Hepatocyte (in vitro differentiated cells): ENCODE measurements around the gene CSPG4. TPM values are rescaled to one million over a fixed set of nuclear protein-coding genes. Genes with fewer than 3 reads are reported as not detected.
"Not testable (repeated sequence)": the region's sequence is repeated elsewhere in the genome, so short reads cannot be mapped to it uniquely, and the experiment has no call there.

Experiments
- DNase-seq: peaks from one replicate; pipeline ENCODE4 v3.0.0-alpha.2; 2016; ENCODE audit warnings: low spot score
- H2AFZ ChIP-seq: fragments of 200-600 bp; sonication (generic); 2 replicates; pipeline ENCODE4 v1.6.0; 2016; ENCODE audit warnings: antibody characterized with exemption, mild to moderate bottlenecking
- H3K27ac ChIP-seq: fragments of 200-600 bp; sonication (generic); 2 replicates; pipeline ENCODE4 v1.5.1; 2016; ENCODE audit warnings: mild to moderate bottlenecking
- H3K27me3 ChIP-seq: fragments of 200-600 bp; sonication (generic); 2 replicates; pipeline ENCODE4 v1.6.1; 2016
- H3K36me3 ChIP-seq: fragments of 200-600 bp; sonication (generic); replicated peaks from 2 replicates; pipeline ENCODE4 v1.5.1; 2016; ENCODE audit warnings: low read depth; ENCODE audit not compliant: insufficient read depth
- H3K4me1 ChIP-seq: fragments of 200-600 bp; sonication (generic); 2 replicates; pipeline ENCODE4 v1.5.1; 2016; ENCODE audit warnings: mild to moderate bottlenecking, moderate library complexity; ENCODE audit not compliant: insufficient read depth
- H3K4me2 ChIP-seq: fragments of 200-600 bp; sonication (generic); 2 replicates; pipeline ENCODE4 v1.6.0; 2016
- H3K4me3 ChIP-seq: fragments of 200-600 bp; sonication (generic); 2 replicates; pipeline ENCODE4 v1.5.1; 2016; ENCODE audit warnings: mild to moderate bottlenecking
- H3K79me2 ChIP-seq: fragments of 200-600 bp; sonication (generic); 2 replicates; pipeline ENCODE4 v1.6.0; 2017; ENCODE audit warnings: mild to moderate bottlenecking
- H3K9me2 ChIP-seq: fragments of 200-600 bp; sonication (generic); replicated peaks from 2 replicates; pipeline ENCODE4 v1.6.0; 2017; ENCODE audit warnings: mild to moderate bottlenecking; ENCODE audit not compliant: insufficient read depth
- H3K9me3 ChIP-seq: fragments of 200-600 bp; sonication (generic); 2 replicates; pipeline ENCODE4 v1.5.1; 2016; ENCODE audit warnings: low read depth, mild to moderate bottlenecking
- H4K20me1 ChIP-seq: fragments of 200-600 bp; sonication (generic); 2 replicates; pipeline ENCODE4 v1.6.0; 2016; ENCODE audit warnings: mild to moderate bottlenecking; ENCODE audit not compliant: insufficient read depth, poor library complexity, severe bottlenecking
- EZH2 ChIP-seq: fragments of 200-600 bp; sonication (generic); IDR thresholded peaks from 2 replicates; pipeline ENCODE4 v1.6.1; 2016; ENCODE audit warnings: antibody characterized with exemption, mild to moderate bottlenecking, borderline replicate concordance
- EZH2phosphoT487 ChIP-seq: fragments of 200-600 bp; sonication (generic); IDR thresholded peaks from one replicate; pipeline ENCODE4 v1.6.1; 2018; ENCODE audit warnings: antibody characterized with exemption, mild to moderate bottlenecking, low read depth, moderate library complexity; ENCODE audit not compliant: unreplicated experiment, severe bottlenecking
- WGBS: methylation state at CpG from one replicate; pipeline ENCODE4 v1.1.6; 2016; ENCODE audit warnings: low lambda C conversion rate; ENCODE audit errors: missing lambda C conversion rate; 5-methylcytosine and 5-hydroxymethylcytosine counted together
- polyA plus RNA-seq: library from polyadenylated mRNA; unstranded; fragments of >200 nt; fragmentation: Nextera tagmentation; extraction: Ambion mirVana; gene quantifications from 2 replicates; pipeline ENCODE4 v1.2.1, GENCODE V29; 2016
- total RNA-seq: library from RNA; depleted of rRNA; stranded (reverse); fragments of >200 nt; gene quantifications from 2 replicates; pipeline ENCODE4 v1.2.3, GENCODE V29; 2014
- TF ChIP-seq, protein P1 (sequence below): fragments of 200-600 bp; sonication (generic); IDR thresholded peaks from 2 replicates; pipeline ENCODE4 v1.5.1; 2016; ENCODE audit warnings: antibody characterized with exemption, mild to moderate bottlenecking; ENCODE audit not compliant: poor library complexity

CSPG4 gene
- total and polyA plus RNA-seq, 2 experiments from 2014 or later: 6.4 to 7.8 TPM

DNA sequence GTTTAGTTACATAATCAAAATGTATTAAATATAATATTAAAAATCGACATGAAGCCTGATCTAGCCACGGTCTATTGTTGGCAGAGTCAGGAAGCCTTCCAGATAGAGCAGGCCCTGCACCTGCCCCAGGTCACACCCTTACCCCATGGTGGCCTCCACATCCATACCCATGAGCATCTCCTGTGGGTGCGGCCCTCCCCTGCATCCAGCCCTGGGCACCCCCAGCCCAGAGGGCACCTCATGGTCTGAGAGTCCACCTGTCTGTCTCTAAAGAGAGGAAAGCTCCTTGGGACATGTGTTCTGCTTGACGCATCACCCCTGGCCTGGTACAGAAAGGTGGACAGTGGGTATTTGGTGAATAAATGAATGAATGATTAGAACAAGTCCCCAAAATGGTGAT lies 37.2 kb upstream of the CSPG4 start:
- no peak for TF ChIP-seq EZH2
- no peak for TF ChIP-seq EZH2phosphoT487
- TF ChIP-seq, protein P1, sequence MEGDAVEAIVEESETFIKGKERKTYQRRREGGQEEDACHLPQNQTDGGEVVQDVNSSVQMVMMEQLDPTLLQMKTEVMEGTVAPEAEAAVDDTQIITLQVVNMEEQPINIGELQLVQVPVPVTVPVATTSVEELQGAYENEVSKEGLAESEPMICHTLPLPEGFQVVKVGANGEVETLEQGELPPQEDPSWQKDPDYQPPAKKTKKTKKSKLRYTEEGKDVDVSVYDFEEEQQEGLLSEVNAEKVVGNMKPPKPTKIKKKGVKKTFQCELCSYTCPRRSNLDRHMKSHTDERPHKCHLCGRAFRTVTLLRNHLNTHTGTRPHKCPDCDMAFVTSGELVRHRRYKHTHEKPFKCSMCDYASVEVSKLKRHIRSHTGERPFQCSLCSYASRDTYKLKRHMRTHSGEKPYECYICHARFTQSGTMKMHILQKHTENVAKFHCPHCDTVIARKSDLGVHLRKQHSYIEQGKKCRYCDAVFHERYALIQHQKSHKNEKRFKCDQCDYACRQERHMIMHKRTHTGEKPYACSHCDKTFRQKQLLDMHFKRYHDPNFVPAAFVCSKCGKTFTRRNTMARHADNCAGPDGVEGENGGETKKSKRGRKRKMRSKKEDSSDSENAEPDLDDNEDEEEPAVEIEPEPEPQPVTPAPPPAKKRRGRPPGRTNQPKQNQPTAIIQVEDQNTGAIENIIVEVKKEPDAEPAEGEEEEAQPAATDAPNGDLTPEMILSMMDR: no peak
- no peaks in the 10 kb centered on the region for H3K27me3 ChIP-seq
- 83% methylated on average over 4 of the region's 4 CpGs for WGBS
- DNase-seq: no peak
- H3K36me3 ChIP-seq: no peaks in the 10 kb centered on the region
- no peaks in the 10 kb centered on the region for H3K9me3 ChIP-seq
- no peaks in the 10 kb centered on the region for H3K4me1 ChIP-seq
- no peaks in the 10 kb centered on the region for H3K9me2 ChIP-seq
- H3K4me2 ChIP-seq: no peak overlapping the region
- no peak overlapping the region for H3K27ac ChIP-seq
- H2AFZ ChIP-seq: no peak overlapping the region
- no peak overlapping the region for H3K4me3 ChIP-seq
- no peaks in the 10 kb centered on the region for H4K20me1 ChIP-seq
- no peaks in the 10 kb centered on the region for H3K79me2 ChIP-seq

DNA sequence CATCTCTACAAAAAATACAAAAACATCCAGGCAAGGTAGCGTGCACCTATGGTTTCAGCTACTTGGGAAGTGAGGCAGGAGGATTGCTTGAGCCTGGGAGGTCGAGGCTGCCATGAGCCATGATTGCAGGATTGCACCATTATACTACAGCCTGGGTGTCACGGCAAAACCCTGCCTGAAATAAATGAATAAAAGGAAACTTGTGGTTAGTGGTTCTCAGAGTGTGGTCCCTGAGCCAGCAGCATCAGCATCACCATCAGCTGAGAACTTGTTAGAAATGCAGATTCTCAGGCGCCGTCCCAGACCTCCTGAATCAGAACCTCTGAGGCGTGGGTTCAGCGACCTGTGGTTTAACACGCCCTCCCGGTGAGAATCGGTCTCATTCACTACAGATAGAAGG lies 36.2 kb upstream of the CSPG4 start:
- not testable (repeated sequence) for H3K9me3 ChIP-seq, H3K4me3 ChIP-seq, DNase-seq, H3K4me2 ChIP-seq, H3K27me3 ChIP-seq, H2AFZ ChIP-seq, H3K79me2 ChIP-seq, H4K20me1 ChIP-seq, H3K9me2 ChIP-seq, H3K27ac ChIP-seq, H3K36me3 ChIP-seq, H3K4me1 ChIP-seq
- WGBS: 79% methylated on average over 6 of the region's 10 CpGs

DNA sequence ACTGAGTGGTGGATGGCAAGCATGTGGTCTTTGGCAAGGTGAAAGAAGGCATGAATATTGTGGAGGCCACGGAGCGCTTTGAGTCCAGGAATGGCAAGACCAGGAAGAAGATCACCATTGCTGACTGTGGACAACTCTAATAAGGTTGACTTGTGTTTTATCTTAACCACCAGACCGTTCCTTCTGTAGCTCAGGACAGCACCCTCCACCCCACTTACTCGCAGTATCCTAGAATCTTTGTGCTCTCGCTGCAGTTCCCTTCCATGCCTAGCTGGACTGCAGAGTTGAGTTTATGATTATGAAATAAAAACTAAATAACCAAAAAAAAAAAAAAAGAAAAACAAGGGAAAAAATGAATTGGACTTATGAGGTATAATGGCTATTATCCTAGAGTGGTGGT lies 34.5 kb upstream of the CSPG4 start:
- H3K9me2 ChIP-seq, H3K9me3 ChIP-seq, H3K4me3 ChIP-seq, H2AFZ ChIP-seq, H3K36me3 ChIP-seq, DNase-seq, H3K27ac ChIP-seq, H3K27me3 ChIP-seq, H4K20me1 ChIP-seq, H3K4me1 ChIP-seq, H3K79me2 ChIP-seq, H3K4me2 ChIP-seq: not testable (repeated sequence)
- 96% methylated on average over 5 of the region's 5 CpGs for WGBS

DNA sequence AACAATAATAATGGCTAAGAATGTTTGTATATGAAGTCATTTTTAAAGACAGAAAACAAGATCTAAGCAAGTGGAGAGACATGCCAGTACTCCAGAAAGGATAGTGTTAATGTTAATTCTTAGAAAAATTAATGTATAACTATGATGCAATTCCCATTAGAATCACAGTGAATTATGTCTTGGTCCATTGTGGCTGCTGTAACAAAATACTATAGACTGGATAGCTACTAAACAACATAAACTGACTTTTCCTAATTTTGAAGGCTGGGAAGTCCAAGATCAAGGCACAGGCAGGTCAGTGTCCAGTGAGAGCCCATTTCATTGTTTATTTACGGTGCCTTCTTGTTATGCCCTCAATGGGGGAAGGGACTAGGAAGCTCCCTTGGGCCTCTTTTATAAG lies 32.7 kb upstream of the CSPG4 start:
- Histone ChIP-seq H3K27ac (no peak overlapping the region), H3K79me2 (no peaks in the 10 kb centered on the region), H4K20me1 (no peaks in the 10 kb centered on the region), H3K27me3 (no peaks in the 10 kb centered on the region), H3K4me3 (no peak overlapping the region), H3K9me3 (no peaks in the 10 kb centered on the region), H3K36me3 (no peaks in the 10 kb centered on the region), H3K4me1 (no peaks in the 10 kb centered on the region), H2AFZ (no peak overlapping the region), H3K4me2 (no peak overlapping the region), H3K9me2 (no peaks in the 10 kb centered on the region)
- TF ChIP-seq EZH2phosphoT487 (no peak), EZH2 (no peak)
- TF ChIP-seq, protein P1: no peak
- no peak for DNase-seq
- WGBS: 69% methylated on average over 1 of the region's 1 CpG

DNA sequence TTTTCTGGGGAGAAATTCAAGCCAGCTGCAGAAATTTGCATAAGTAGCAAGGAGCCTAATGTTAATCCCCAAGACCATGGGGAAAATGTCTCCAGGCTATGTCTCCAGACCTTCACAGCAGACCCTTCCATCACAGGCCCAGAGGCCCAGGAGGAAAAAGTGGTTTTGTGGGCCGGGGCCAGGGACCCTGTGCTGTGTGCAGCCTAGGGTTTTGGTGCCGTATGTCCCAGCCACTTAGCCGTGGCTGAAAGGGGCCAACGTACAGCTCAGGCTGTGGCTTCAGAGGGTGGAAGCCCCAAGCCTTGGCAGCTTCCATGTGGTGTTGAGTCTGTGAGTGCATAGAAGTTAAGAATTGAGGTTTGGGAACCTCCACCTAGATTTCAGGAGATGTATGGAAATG lies 29.7 kb upstream of the CSPG4 start:
- not testable (repeated sequence) for H2AFZ ChIP-seq, H3K9me2 ChIP-seq, H3K27ac ChIP-seq, H3K9me3 ChIP-seq, H3K4me1 ChIP-seq, DNase-seq, H3K27me3 ChIP-seq, H3K4me3 ChIP-seq, H3K79me2 ChIP-seq, H3K4me2 ChIP-seq, H4K20me1 ChIP-seq, H3K36me3 ChIP-seq
- WGBS: 92% methylated on average over 4 of the region's 4 CpGs
